ENCODE measurements around the gene FAM110D.

Gene FAM110D

DNA sequence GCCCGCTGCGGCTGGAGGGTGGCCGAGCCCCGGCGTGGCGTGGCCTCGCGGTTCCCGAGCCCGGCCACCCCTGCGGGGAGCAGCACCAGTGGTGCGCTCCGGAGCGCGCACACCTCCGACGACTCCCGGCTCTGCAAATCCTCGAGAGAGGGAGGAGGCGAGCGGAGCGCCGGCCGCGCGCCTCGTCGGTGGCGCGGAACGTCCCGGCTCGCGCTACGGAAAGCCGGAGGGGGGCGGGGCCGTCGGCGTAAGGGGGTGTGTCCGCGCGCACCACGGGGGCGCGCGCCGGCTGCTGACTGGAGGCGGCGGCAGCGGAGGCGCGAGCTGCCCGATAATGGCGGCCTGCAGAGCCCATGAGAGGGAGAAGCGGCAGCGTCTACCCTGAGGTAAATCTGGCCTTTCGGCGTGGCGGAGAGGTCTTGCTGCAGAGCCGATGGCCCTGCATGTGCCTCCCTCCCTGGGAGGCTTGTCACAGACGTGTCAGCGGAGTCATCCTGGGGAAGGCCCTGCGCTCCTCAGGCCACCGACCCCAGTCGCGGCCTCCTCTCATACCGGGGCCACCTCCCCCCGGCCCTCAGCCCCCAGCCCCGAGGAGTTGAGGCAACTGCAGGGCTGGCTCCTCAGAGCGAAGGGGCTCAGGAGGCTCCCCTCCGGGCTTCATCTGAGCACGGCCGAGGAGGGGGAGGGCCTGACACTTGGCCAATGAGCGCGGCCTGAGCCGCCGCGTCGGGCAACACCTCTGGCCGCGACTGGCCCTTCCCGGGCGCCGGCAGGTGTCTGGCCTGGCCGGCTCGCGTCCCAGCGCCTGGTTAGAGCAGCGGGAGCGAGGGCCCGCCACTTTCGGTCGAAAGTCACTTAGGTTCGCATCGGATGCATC lies 47.1 kb upstream of the FAM110D start, which contains the start of gene PDIK1L:
TSS of gene PDIK1L (plus strand) at position 295 of the 877 bp plus-strand sequence. CDS start 2,485 bp downstream, outside the sequence.
- Histone ChIP-seq H3K36me3 (ENCODE audit: insufficient read depth, low read length) (peaks cover 13% of the 10 kb centered on the region; the same call in 1 of the 2 replicates), H3K4me3 (ENCODE audit: low read length, poor library complexity, severe bottlenecking) (peak within 1 kb of the TSS; percentile 85), H3K79me2 (ENCODE audit: insufficient read depth, low read length) (peaks cover 62% of the 10 kb centered on the region), H3K27me3 (ENCODE audit: insufficient read depth, low read length, poor library complexity, severe bottlenecking) (no peaks in the 10 kb centered on the region), H3K4me1 (ENCODE audit: insufficient read depth, low read length, poor library complexity, severe bottlenecking) (peaks cover 31% of the 10 kb centered on the region), H3K9ac (ENCODE audit: low read depth, low read length, poor library complexity, severe bottlenecking) (peak within 1 kb of the TSS; percentile 89), H4K20me1 (ENCODE audit: insufficient read depth, low read length, poor library complexity, severe bottlenecking) (peaks cover 9% of the 10 kb centered on the region), H3K4me2 (ENCODE audit: low read depth, low read length, poor library complexity, severe bottlenecking) (peak within 1 kb of the TSS; percentile 99), H3F3A (ENCODE audit: low read depth) (no peaks in the 10 kb centered on the region), H3K9me2 (replicated peaks; ENCODE audit: low read depth, low read length) (no peaks in the 10 kb centered on the region), H2AFZ (ENCODE audit: low read length) (peak within 1 kb of the TSS; percentile 84), H3K9me3 (ENCODE audit: insufficient read depth, low read depth, low read length) (no peaks in the 10 kb centered on the region)
- no peak for TF ChIP-seq EZH2phosphoT487 (IDR thresholded peaks at IDR 0.05; ENCODE audit: borderline replicate concordance)
- TF ChIP-seq, protein P1, sequence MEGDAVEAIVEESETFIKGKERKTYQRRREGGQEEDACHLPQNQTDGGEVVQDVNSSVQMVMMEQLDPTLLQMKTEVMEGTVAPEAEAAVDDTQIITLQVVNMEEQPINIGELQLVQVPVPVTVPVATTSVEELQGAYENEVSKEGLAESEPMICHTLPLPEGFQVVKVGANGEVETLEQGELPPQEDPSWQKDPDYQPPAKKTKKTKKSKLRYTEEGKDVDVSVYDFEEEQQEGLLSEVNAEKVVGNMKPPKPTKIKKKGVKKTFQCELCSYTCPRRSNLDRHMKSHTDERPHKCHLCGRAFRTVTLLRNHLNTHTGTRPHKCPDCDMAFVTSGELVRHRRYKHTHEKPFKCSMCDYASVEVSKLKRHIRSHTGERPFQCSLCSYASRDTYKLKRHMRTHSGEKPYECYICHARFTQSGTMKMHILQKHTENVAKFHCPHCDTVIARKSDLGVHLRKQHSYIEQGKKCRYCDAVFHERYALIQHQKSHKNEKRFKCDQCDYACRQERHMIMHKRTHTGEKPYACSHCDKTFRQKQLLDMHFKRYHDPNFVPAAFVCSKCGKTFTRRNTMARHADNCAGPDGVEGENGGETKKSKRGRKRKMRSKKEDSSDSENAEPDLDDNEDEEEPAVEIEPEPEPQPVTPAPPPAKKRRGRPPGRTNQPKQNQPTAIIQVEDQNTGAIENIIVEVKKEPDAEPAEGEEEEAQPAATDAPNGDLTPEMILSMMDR (conservative IDR thresholded peaks at IDR 0.05; ENCODE audit: low read length): no peak

DNA sequence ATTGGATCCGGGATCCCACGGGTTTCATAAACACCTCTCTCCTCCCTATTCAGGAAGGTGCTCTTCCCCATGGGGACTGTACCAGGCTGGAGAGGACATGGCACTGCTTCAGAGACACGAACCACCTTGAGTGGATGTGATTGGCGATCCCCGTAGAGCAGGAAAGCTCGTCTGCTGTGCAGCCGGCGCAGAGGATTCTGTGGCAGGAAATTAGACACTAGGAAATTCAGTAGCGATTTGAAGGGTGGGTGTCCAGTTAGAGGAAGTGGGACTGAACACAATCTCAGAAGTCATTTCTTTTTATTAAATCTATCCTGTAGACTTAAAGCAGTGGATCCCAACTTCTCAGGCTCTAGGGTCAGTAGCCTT lies 46.5 kb upstream of the FAM110D start:
- Histone ChIP-seq H3K9me3 (ENCODE audit: insufficient read depth, low read depth, low read length) (no peaks in the 10 kb centered on the region), H3K36me3 (ENCODE audit: insufficient read depth, low read length) (peaks cover 16% of the 10 kb centered on the region; the same call in 1 of the 2 replicates), H3K79me2 (ENCODE audit: insufficient read depth, low read length) (peaks cover 66% of the 10 kb centered on the region), H3K4me3 (ENCODE audit: low read length, poor library complexity, severe bottlenecking) (peak overlapping the region; percentile 85), H3K27me3 (ENCODE audit: insufficient read depth, low read length, poor library complexity, severe bottlenecking) (no peaks in the 10 kb centered on the region), H3K4me1 (ENCODE audit: insufficient read depth, low read length, poor library complexity, severe bottlenecking) (peaks cover 31% of the 10 kb centered on the region), H2AFZ (ENCODE audit: low read length) (0 out of 2 replicates have a peak overlapping the region, but pooled peaks have one; percentile 68), H4K20me1 (ENCODE audit: insufficient read depth, low read length, poor library complexity, severe bottlenecking) (peaks cover 9% of the 10 kb centered on the region), H3K9me2 (replicated peaks; ENCODE audit: low read depth, low read length) (no peaks in the 10 kb centered on the region), H3F3A (ENCODE audit: low read depth) (no peaks in the 10 kb centered on the region), H3K9ac (ENCODE audit: low read depth, low read length, poor library complexity, severe bottlenecking) (peak overlapping the region; percentile 89), H3K4me2 (ENCODE audit: low read depth, low read length, poor library complexity, severe bottlenecking) (peak overlapping the region; percentile 99)
- TF ChIP-seq, protein P1 (conservative IDR thresholded peaks at IDR 0.05; ENCODE audit: low read length): no peak
- no peak for TF ChIP-seq EZH2phosphoT487 (IDR thresholded peaks at IDR 0.05; ENCODE audit: borderline replicate concordance)

DNA sequence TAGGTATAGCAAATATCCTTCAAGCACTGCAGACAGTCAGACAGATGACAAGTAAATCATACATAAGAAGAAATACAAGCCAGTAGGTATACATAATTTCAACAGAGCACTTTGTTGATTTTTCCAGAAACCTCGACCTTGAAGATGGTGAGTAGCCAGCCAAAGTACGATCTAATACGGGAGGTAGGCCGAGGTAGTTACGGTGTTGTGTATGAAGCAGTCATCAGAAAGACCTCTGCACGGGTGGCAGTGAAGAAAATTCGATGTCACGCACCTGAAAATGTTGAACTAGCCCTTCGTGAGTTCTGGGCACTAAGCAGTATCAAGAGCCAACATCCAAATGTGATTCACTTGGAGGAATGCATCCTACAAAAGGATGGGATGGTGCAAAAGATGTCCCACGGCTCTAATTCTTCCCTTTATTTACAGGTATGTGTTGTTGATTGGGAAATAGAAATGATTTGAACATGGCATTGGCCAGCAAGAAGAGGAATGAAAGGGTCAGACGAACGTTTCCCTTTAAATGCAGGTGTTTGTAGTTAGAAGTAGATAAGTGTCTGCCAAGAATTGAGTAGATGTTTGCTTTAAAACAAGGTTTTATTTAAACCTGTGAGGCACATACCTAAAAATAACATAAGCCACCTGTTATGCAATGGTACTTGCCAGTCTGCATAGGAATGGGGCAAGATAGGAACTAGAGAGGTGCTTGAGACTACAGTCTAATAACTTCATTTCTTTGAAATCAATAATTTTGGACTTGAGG lies 44.5 kb upstream of the FAM110D start:
- peaks cover 39% of the 10 kb centered on the region for H3K4me1 ChIP-seq (ENCODE audit: insufficient read depth, low read length, poor library complexity, severe bottlenecking)
- H3K36me3 ChIP-seq (ENCODE audit: insufficient read depth, low read length): peaks cover 27% of the 10 kb centered on the region; the same call in 1 of the 2 replicates
- TF ChIP-seq EZH2phosphoT487 (IDR thresholded peaks at IDR 0.05; ENCODE audit: borderline replicate concordance): no peak
- TF ChIP-seq, protein P1 (conservative IDR thresholded peaks at IDR 0.05; ENCODE audit: low read length): no peak
- H4K20me1 ChIP-seq (ENCODE audit: insufficient read depth, low read length, poor library complexity, severe bottlenecking): peaks cover 9% of the 10 kb centered on the region
- H3K9me2 ChIP-seq (replicated peaks; ENCODE audit: low read depth, low read length): no peaks in the 10 kb centered on the region
- H3K27me3 ChIP-seq (ENCODE audit: insufficient read depth, low read length, poor library complexity, severe bottlenecking): no peaks in the 10 kb centered on the region
- H3F3A ChIP-seq (ENCODE audit: low read depth): no peaks in the 10 kb centered on the region
- peaks cover 85% of the 10 kb centered on the region for H3K79me2 ChIP-seq (ENCODE audit: insufficient read depth, low read length)
- peak overlapping the region; percentile 42 for H3K4me3 ChIP-seq (ENCODE audit: low read length, poor library complexity, severe bottlenecking)
- peak overlapping the region; percentile 99 for H3K4me2 ChIP-seq (ENCODE audit: low read depth, low read length, poor library complexity, severe bottlenecking)
- peak overlapping the region; percentile 89 for H3K9ac ChIP-seq (ENCODE audit: low read depth, low read length, poor library complexity, severe bottlenecking)
- no peaks in the 10 kb centered on the region for H3K9me3 ChIP-seq (ENCODE audit: insufficient read depth, low read depth, low read length)
- no peak overlapping the region for H2AFZ ChIP-seq (ENCODE audit: low read length)

Measured in Loucy (cell line).